ENCODE measurements around the gene CC2D1B.
A peak's percentile ranks its signal among the peaks of the same experiment; 100 is the strongest.
"Not testable (repeated sequence)": the region's sequence is repeated elsewhere in the genome, so short reads cannot be mapped to it uniquely, and the experiment has no call there.

CC2D1B gene
- 91.0 to 146 reads per million in 2 donors for total RNA-seq

- DNase-seq: peak; percentile 97
These were observed at the start of gene CC2D1B for GRCh38 chr1:52365746-52366516. CC2D1B (minus strand) TSS chr1:52366205; CDS start chr1:52364620, 1,585 bp downstream.

GRCh38 chr1:52414942-52415341, 48.9 kb upstream of the CC2D1B start:
- DNase-seq: no peak

- no peak for DNase-seq
These were observed 47.5 kb upstream of the CC2D1B start for GRCh38 chr1:52413410-52413989.

- no peak for DNase-seq
These were observed 39.0 kb upstream of the CC2D1B start for GRCh38 chr1:52404975-52405338.

- peak; percentile 97 for DNase-seq
These were observed 38.3 kb upstream of the CC2D1B start, which contains the start of the genes ORC1 and PRPF38A for GRCh38 chr1:52404116-52404974. ORC1 (minus strand) TSS chr1:52404423; CDS start chr1:52402223, 2,200 bp downstream. PRPF38A (plus strand) TSS chr1:52404602; CDS start chr1:52404750, 148 bp downstream.

- DNase-seq: peak; percentile 15
These were observed 37.6 kb upstream of the CC2D1B start for GRCh38 chr1:52403566-52404115.

GRCh38 chr1:52402860-52403240, 36.8 kb upstream of the CC2D1B start:
- no peak for DNase-seq

- no peak for DNase-seq
These were observed 34.1 kb upstream of the CC2D1B start for GRCh38 chr1:52400131-52400530.

GRCh38 chr1:52399629-52400028, 33.6 kb upstream of the CC2D1B start:
- no peak for DNase-seq

GRCh38 chr1:52393174-52393573, 27.2 kb upstream of the CC2D1B start:
- no peak for DNase-seq

- no peak for DNase-seq
These were observed 20.5 kb upstream of the CC2D1B start for GRCh38 chr1:52386458-52386857.

- DNase-seq: no peak
These were observed 19.4 kb upstream of the CC2D1B start for GRCh38 chr1:52385376-52385775.

GRCh38 chr1:52369851-52370250, 3.8 kb upstream of the CC2D1B start:
- not testable (repeated sequence) for DNase-seq

GRCh38 chr1:52368383-52369172, 2.6 kb upstream of the CC2D1B start:
- DNase-seq: peak; percentile 47

GRCh38 chr1:52367272-52367671, 1.3 kb upstream of the CC2D1B start:
- DNase-seq: no peak

- DNase-seq: no peak
These were observed 467 bp upstream of the CC2D1B start for GRCh38 chr1:52366517-52366827.

- DNase-seq: no peak
These were observed 797 bp downstream of the CC2D1B start for GRCh38 chr1:52365071-52365745.

- no peak for DNase-seq
These were observed 1.7 kb downstream of the CC2D1B start for GRCh38 chr1:52364235-52364839.

- no peak for DNase-seq
These were observed 5.4 kb downstream of the CC2D1B start for GRCh38 chr1:52360595-52360968.

GRCh38 chr1:52359676-52360594, 6.1 kb downstream of the CC2D1B start:
- DNase-seq: no peak

All from T-helper 9 cell (primary cell).